NCI-H2227 (cell line): ENCODE data around the gene KL.

Source experiments
- DNase-seq: peaks from one replicate; lab custom pipeline; 2025; ENCODE audit not compliant: unreplicated experiment; lab: John Stamatoyannopoulos, UW

The KL gene

GRCh38 chr13:33079960-33080359 lies 63.7 kb downstream of the KL start:
- DNase-seq: no peak

- no peak for DNase-seq
Measured at GRCh38 chr13:33080972-33081590, 64.9 kb downstream of the KL start.

- DNase-seq: no peak
Measured at GRCh38 chr13:33081666-33082065, 65.4 kb downstream of the KL start.

GRCh38 chr13:33083054-33083453 lies 66.8 kb downstream of the KL start:
- DNase-seq: no peak

- DNase-seq: no peak
Measured at GRCh38 chr13:33087091-33087490, 70.9 kb downstream of the KL start.

GRCh38 chr13:33087790-33088189 lies 71.6 kb downstream of the KL start:
- DNase-seq: no peak

GRCh38 chr13:33089311-33089710 lies 73.1 kb downstream of the KL start:
- no peak for DNase-seq

GRCh38 chr13:33090755-33091414 lies 74.7 kb downstream of the KL start:
- DNase-seq: no peak

- no peak for DNase-seq
Measured at GRCh38 chr13:33091415-33091774, 75.2 kb downstream of the KL start.

GRCh38 chr13:33092073-33092987 lies 76.1 kb downstream of the KL start:
- no peak for DNase-seq

- DNase-seq: no peak
Measured at GRCh38 chr13:33096886-33097605, 80.8 kb downstream of the KL start.

GRCh38 chr13:33099860-33100259 lies 83.6 kb downstream of the KL start:
- no peak for DNase-seq

GRCh38 chr13:33100886-33101285 lies 84.7 kb downstream of the KL start:
- no peak for DNase-seq

GRCh38 chr13:33101835-33102234 lies 85.6 kb downstream of the KL start:
- no peak for DNase-seq

- no peak for DNase-seq
Measured at GRCh38 chr13:33103457-33103856, 87.2 kb downstream of the KL start.

- DNase-seq: no peak
Measured at GRCh38 chr13:33105387-33106005, 89.3 kb downstream of the KL start.

- no peak for DNase-seq
Measured at GRCh38 chr13:33106656-33107360, 90.6 kb downstream of the KL start.

GRCh38 chr13:33107361-33107760 lies 91.1 kb downstream of the KL start:
- DNase-seq: no peak

GRCh38 chr13:33108620-33109019 lies 92.4 kb downstream of the KL start:
- no peak for DNase-seq

GRCh38 chr13:33109271-33109697 lies 93.1 kb downstream of the KL start:
- DNase-seq: no peak
